ENCODE measurements around the gene TMEM200A.

Gene TMEM200A

DNA sequence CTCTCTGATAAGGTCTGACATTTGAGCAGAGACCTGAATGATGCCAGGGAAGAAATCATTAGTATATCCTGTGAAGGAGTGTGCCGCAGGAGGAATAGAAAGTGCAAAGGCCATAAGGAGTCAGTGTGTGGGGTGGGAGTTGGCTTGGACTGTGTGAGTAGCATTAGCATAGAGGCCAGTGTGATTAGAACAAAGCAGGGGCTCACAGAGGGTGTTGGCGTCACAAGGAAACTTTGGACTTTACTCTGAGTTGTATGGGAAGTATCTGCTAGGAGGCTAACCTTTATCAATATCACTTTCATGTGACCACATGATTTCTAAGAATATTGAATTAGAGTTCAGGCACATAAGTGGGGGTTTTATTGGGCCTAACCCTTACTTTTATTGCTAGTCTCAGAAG, 12.1 kb downstream of the TMEM200A start:
- no peak for DNase-seq (ENCODE audit: low read depth in 2 of 2)

DNA sequence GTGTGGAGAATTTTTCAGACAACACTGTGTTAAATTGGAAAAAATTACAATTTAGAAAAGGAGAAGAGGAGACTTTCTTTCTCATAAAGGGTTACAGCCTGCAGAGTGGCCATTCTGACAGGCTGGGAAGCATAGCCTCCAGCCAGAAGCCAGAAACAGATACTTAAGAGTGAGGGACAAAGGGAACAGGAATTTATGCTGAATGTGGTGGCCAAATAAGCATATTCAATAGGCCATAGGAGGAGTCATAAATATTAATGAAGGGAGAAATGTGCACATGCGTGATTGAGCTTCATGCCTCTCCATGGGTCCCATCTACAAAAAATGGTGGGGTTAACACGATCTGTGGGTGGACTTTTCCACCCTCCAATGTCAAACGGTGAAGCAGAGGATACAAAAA, 13.4 kb downstream of the TMEM200A start:
- no peak for DNase-seq (ENCODE audit: low read depth in 2 of 2)

DNA sequence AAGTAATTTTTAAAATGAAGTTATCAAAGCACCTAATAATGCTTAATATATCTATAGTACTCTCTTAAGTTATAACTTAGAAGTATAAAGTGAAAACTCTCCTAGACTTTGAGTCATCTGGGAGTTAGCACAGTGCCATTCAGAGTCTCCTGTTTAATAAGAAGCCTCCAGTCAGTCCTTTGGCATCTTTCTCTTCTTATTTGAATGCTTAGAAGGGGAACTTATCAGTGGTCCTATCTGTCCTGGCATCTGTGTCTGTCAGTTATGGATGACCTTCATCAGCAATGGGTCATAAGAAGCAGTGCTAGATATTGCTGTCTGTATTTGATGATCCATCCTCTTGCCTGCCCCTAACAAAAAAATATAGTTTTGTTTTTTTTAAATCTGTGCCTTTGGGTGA, 15.2 kb downstream of the TMEM200A start:
- DNase-seq (ENCODE audit: low read depth in 2 of 2), result no peak

DNA sequence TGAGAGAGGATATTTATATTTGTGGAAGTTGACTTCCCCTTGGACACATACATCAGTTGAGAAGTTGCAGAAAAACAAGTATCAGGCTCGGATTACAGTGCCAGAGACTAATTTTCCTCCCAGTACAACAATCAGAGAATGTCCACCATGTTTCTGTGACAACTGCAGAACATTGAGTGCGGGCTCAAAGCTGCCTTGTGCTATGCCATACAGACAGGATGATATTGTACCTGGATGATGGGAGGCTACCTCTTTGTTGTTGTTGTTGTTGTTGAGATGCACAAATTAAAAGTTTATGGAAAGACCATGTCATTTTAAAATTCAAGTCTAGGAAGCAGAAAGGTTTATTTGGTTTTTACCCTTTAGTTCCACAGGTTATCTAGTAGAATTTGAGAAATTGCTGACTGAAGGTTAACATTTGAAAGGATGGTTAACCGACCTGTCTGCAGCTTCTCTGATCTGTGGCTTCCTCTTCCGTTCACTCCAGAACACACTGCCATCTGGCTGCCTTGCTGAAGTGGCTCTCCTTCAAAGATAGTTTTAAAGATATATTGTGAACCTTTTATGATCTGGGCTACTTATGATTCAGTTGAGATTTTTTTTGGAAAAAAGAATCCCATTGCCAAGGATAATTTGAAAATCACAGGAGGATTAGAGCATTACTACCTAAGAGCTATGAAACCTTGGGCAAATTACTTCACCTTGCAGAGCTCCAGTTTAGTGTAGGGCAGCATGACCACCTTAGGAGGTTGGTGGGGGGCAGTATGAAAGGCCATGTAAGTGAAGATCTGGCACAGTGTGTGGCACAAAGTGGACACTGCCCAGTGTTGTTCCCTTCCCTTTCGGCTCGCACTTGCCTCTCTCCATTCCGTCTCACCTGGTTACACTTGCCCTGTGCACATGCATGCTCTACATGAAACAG, 15.9 kb downstream of the TMEM200A start:
- no peak for DNase-seq (ENCODE audit: low read depth in 2 of 2)

DNA sequence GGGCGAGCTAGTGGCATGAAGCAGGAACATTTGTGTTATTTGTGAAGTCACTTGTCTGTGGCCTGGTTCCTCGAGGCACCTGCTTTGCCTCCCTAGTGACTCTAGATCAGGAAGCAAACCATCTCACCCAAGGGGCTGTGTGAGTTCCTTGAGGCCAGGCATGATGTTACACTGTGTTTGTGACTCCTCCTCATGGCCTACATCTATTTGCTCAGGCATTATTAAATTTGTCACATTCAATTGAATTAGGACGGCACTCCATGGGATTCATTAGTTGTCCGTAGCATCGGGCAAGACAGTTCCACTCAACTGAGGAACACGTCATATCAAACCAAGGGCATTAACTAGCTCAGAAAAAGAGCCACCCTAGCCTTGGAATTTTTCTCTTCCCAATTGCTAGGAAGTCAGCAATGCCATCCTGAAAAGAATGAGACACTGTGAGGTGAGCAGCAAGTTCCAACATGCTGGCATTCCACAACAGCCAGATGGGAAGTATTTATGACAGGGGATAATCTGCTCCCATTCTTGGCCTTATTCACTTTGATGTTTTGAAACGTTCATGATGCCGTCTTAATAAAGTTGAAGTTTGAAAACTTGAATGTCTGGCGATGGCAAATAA, 17.2 kb downstream of the TMEM200A start:
- no peak for DNase-seq (ENCODE audit: low read depth in 2 of 2)

DNA sequence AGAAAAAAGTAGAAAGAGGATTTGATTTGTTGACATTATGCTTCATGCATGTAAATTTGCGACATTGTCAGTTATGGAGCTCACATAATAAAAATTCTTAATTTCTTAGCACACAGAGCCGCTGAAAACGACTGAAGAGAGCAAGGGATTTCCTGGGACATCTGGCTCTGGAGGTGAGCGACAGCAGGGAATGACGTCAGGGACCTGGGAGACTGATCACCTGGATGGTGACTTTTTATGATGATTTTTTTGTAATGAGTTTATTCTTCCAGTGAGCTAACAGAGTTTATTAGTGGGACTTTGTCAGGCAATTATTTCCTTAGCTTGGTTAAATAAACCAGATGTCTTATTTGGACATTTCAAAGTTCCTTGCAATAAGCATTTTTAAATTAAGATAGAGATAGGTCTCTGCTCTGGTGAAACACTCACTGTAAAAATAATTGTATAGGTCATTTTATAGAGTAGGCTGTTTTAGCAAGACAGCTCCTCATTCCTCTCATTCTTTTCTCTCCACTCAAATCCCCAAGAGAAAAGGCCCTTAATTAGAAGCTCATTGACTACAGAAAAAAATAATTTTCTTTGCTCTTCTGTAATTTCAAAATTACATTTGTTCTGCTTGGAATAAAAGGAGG, 19.4 kb downstream of the TMEM200A start:
- no peak for DNase-seq (ENCODE audit: low read depth in 2 of 2)

DNA sequence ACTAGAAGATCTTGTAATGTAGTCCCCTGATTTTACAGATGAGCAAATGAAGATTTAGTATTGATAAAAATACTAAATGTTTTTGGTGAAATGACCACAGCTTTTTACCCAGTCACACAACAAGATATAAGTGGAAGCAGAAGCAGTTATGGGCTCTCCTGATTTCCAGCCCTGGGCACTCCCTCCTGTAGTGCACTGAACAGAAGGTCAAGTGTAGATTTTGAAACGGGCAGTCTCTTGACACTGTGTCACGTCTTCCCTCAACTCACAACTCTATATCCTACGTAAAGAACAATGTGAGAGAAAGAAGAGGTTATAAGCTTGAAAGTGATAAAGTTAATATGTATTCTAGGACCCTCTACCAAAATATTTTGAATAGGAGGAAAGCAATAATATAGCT, 23.3 kb downstream of the TMEM200A start:
- DNase-seq (ENCODE audit: low read depth in 2 of 2), result no peak

DNA sequence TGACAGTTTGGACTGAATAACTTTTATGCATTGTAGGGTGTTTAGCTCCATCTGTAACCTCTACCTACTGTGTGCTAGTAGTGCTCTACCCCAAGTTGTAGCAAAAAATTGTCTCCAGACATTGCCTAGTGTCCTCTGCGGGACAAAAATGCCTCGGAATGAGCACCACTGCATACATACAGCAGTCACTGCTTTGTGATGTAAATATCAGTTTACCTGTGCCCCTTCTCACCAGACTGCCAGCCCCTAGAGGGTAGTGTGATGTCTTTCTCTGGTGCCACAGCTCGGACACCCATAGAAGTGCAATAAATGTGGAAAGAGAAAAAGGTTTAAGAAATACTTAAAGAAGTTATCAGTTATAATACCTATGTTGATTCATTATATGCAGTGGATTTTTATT, 25.1 kb downstream of the TMEM200A start:
- no peak for DNase-seq (ENCODE audit: low read depth in 2 of 2)

DNA sequence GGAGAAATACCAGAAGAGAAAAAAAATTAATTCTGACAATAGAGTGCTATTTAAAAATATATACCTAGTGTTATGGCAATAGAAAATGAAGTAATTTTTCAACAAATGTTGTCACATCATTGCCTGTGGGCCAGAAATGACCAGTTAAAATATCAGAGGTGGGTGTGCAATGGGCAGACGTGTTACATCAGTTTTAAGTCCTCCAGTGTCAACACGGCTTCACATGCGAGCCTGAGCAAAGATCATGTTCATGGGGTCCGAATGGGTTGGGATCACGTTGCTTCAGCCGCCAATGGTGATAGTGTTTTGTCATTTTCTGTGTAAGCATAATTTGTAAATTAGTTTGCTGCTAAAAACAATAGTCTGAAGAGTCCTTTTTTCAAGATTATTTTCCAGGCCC, 27.5 kb downstream of the TMEM200A start:
- no peak for DNase-seq (ENCODE audit: low read depth in 2 of 2)

DNA sequence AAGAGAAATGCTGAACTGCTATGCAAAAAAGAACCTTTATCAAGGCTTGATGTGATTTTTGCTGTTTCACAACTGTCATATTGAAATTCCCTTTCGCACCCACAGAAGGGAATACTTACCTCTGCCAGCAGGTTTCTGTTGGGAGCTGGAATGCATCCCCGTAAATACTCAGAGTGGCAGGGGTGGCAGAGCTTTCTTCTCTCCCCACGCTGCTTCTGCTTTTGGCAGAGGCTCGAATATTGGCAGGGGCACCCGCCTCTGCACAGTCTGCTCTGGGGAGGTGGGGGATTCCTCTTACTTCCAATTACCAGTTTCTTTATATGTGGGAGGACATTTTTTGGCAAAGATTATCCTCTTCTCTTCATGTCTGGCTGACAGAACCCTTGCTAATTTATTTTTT, 28.4 kb downstream of the TMEM200A start:
- DNase-seq (ENCODE audit: low read depth in 2 of 2), result no peak

DNA sequence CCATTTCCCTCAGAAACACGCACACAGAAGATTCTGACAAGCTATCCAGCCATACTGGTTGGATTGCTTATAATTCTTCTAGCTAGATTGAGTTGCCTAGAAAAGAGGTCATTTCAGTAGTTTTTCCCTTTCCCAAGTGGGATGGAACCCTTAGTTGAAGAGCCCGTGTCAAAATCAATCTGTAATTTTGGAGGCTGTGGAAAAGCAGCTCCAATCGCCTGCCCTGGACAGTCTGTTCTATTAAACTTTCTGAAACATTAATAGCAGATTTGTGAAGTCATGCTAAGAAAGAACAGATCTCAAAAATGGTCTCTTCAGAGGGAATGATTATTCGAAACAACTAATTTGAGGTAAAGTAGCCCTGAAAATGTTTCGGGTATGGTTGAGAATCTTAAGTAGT, 29.3 kb downstream of the TMEM200A start:
- DNase-seq (ENCODE audit: low read depth in 2 of 2), result no peak

DNA sequence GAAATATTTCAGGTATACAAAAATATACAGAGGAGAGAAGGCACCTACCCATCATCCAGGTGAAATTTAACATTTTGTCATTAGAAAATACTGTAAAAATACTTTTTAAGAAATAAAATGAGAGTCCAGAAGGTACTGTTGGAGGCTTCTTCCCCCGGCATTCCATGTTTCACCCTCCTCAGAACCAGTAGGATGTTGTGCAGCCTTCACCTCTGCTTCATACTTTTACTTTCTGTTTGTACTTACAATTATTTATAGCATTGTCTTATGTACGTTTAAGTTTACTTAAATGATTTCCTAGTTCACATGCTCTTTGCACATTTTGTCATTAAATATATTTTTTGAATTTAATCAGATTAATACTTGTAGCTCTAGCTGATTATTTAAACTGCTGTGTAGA, 30.9 kb downstream of the TMEM200A start:
- no peak for DNase-seq (ENCODE audit: low read depth in 2 of 2)

DNA sequence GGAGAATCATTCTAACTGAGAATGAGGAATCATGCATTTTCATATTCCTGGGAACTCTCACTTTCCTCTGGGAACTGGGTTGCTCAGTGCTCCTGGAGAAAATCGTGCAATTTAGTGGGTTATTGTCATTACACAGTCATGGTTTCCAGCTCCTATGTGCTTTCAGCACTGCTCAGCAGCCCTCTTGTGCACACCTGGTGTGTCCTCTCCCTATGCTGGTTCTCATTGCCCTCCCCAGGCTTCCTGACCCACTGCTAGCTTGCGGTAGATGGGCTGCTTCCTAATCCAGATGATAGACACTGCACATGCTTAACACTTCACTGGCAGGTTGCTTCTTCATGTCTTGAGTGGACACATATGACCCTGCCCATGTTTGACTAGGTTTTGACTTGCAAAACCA, 39.7 kb downstream of the TMEM200A start:
- DNase-seq (ENCODE audit: low read depth in 2 of 2), result no peak

DNA sequence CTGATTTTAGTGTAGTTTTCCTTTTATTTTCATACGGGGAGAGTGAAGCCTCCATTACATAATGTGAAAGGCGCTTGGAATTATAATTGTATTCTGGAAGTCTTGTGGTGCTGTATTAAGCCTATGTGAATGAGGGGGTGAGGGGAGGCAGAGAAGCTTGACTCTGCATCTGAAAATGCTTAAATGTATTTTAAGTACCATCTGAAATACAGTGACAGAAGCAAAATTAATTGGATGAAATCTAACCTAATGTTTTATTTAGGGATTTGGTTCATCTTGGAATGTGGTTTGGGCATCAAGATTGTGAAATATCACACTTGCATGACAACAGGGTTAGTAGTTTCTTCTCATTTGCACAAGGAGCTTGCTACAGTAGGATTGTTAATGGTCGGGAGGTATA, 41.2 kb downstream of the TMEM200A start:
- no peak for DNase-seq (ENCODE audit: low read depth in 2 of 2)

DNA sequence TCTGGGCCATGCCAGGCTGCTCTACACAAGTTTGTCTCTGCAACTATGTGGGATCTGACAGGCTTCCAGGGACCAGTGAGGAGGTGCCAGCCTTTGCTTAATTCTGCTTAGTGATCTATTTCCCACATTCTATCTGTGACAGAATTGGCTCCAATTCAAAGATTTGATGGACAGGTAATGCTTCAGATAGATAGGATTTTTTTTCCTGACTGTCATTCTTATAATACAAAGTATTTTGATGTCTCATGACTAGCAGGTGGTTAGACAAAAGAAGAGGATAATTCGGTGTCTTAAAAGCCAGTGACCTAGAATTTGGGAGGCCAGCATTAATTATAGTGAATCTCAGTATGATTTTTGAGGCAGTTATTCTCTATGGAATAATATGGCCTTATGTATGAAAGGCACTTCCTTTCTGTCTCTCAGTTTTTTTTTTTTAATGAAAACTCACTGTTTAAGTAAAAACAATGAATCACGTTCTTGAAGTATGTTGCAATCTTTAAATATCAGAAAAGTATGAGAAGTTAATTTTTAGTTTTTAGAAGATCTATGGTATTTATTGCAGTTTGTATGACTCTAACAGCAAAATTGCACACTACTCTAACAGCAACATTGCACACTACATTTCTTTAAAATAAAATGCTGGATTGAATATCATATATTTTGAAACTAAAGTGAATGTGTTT, 43.7 kb downstream of the TMEM200A start:
- no peak for DNase-seq (ENCODE audit: low read depth in 2 of 2)

DNA sequence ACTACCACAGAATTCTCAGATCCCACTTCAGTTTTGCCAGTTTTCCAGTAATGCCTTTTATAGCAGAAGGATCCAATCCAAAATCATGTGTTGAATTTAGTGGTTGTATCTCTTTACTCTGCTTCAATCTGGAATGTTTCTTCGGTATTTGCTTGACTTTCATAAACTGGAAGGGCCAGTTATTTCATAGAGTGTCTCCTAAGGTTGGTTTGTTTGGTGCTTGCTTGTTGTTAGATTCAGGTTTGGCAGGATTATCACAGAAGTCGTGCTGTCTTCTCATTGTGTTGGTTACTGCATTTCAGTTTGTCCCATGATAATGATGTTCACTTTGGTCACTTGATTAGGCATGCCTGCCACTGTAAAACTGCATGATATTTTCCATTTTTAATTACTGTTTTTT, 45.7 kb downstream of the TMEM200A start:
- no peak for DNase-seq (ENCODE audit: low read depth in 2 of 2)

DNA sequence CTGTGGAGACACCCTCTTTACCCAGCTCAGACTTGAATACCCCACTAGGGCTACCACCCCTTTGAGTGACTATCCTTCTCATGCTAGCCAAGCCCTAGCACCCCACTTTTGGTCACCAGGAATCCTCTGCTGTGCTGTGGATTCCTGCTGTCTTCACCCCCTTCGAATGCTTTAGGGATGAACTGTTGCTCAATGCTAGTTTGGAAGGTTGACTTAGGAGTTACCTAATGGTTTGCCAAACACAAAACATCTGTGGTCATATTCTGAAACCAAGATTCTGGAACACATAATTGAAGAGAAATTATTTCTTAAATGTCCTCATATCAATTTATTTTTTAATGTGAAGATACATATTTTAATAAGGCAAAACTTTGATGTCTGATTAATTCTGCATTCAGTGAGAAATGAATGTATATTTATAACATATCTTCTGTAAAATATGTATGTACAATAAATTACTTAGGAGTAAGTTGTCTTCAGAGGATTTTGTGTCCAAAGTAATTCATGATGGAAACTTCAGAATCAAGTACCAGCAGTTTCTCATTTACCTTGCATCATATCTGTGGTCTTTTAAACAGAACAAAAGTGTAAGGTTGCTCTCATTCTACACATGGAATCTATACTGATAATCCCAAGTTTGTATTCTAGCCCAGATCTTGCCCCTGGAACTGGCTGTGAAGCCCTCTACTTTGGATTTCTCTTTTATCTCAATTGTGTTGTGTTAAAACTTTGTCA, 46.9 kb downstream of the TMEM200A start:
- no peak for DNase-seq (ENCODE audit: low read depth in 2 of 2)

DNA sequence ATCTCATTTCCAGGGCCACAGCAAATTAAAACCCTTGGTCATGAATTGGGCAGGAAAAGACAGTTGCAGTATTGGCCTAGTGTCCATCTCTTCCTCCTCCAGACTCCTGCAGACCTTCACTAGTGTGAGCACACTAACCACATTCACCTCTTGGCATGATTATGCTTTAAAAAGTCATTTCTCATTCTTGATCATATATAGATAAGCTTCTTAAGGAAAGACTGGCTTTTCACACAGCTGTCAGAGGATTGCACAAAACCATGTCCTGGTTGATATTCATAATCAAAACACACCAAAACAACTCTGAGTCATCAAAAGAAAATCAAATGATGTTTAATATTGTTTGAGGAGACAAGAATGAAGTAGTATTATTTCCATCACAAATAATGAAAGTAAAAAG, 52.1 kb downstream of the TMEM200A start:
- no peak for DNase-seq (ENCODE audit: low read depth in 2 of 2)

DNA sequence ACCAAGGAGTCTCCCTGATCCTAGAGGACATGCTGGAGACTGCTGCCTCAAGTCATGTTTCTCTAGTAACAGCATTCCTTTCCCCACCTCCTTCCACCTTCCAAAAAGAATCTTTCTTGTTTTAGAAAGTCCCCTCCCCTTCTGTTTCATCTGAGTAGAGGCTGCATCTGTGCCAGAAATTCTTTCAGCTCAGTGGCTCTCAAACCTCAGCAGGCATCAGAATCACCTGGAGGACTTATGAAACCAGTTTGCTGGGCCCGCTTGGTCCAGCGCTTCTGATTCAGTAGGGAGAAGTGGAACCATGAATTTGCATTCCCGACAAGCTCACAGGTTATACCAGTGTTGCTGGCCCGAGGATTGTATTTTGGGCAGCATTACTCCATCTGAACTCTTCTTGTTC, 55.1 kb downstream of the TMEM200A start:
- DNase-seq (ENCODE audit: low read depth in 2 of 2), result no peak

DNA sequence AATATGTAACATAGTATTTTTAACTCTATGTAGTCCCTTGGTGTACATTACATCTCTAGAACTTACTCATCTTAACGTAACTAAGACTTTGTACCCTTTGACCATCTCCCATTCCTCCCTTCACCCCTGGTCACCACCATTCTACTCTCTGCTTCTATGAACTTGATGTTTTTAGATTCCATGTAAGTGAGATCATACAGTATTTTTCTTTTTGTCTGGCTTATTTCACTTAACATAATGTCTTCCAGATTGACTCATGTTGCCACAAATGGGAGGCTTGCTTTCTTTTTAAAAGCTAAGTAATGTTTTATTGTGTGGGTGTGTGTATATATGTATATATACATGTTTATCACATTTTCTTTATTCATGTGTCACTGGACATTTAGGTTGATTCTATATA, 55.8 kb downstream of the TMEM200A start:
- no peak for DNase-seq (ENCODE audit: low read depth in 2 of 2)

DNA sequence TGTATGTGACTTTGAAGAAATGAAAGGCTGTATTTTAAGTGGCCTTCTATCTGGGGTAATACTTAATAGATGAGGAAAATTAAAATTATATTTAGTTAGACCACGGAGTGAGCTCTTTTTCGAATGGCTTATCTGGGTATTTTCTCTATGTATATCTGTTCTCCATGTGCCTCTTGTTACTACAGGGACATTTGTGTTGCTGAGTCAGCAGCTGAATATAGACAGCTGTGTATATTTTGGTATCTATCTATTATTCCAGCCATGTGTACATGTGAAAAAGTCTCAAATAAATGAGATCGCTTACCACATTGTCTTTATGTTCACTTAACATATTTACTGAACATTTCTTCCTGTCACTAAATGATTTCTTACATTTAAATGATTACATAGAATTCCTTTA, 57.2 kb downstream of the TMEM200A start:
- no peak for DNase-seq (ENCODE audit: low read depth in 2 of 2)

DNA sequence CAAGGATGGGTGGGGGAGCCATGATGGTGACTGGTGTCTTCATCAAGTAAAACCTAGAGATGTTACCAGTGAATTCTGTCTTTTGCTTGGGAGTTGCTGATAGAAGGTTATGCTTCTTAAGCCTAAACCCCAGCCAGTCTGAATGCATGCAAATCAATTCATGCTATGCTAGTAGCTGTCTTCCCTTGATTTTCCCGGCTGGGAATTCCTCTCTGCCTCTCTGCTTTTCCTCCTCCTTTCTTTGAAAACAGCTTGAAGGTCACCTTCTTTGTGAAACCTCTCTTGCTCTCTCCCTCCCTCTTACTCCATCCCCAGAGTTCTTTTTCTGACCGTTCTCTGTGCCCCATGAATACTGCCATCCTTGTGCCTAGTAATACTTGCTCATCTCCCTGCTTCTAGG, 58.9 kb downstream of the TMEM200A start:
- no peak for DNase-seq (ENCODE audit: low read depth in 2 of 2)

All from stimulated activated CD8-positive, alpha-beta memory T cell treated with anti-CD3 and anti-CD28 coated beads, Interleukin-7, amount 100 ng/mL, for 1 hour (primary cell).